Activated CD4-positive, alpha-beta memory T cell treated with anti-CD3 and anti-CD28 coated beads for 36 hours (primary cell): ENCODE data around the gene A1BG. TPM values are rescaled to one million over a fixed set of nuclear protein-coding genes. Genes with fewer than 3 reads are reported as not detected.

Experiments
- CTCF ChIA-PET: fragments of 350-600 bp; sonication (Branson Sonifier 250); formaldehyde crosslinking; loops from one replicate; lab custom pipeline; 2021; ENCODE audit warnings: antibody characterized with exemption, inconsistent platforms; lab: Charles Lee
- POLR2A ChIA-PET: fragments of 350-600 bp; sonication (Branson Sonifier 250); formaldehyde crosslinking; loops from one replicate; lab custom pipeline; 2021; ENCODE audit warnings: antibody characterized with exemption; lab: Charles Lee
- DNase-seq: peaks from one replicate; pipeline ENCODE4 v3.0.0-alpha.2; 2020
- H3K27ac Mint-ChIP-seq: one replicate; pipeline ENCODE4 v1.8.0; 2021; ENCODE audit warnings: mixed read lengths
- H3K27me3 Mint-ChIP-seq: one replicate; pipeline ENCODE4 v1.8.0; 2021; ENCODE audit warnings: mixed read lengths
- H3K36me3 Mint-ChIP-seq: one replicate; pipeline ENCODE4 v1.8.0; 2021; ENCODE audit warnings: mixed read lengths
- H3K4me1 Mint-ChIP-seq: one replicate; pipeline ENCODE4 v1.8.0; 2021; ENCODE audit warnings: low read depth, mixed read lengths
- H3K4me3 Mint-ChIP-seq: one replicate; pipeline ENCODE4 v1.8.0; 2021; ENCODE audit warnings: mild to moderate bottlenecking, mixed read lengths
- H3K9me3 Mint-ChIP-seq: one replicate; pipeline ENCODE4 v1.8.0; 2021; ENCODE audit warnings: mixed read lengths
- intact Hi-C: fragments of 100-400 bp; cut with micrococcal nuclease; formaldehyde crosslinking; loops from one replicate; pipeline ENCODE4 v1.15.1; 2023
- total RNA-seq, 2 experiments: library from RNA; stranded (reverse); gene quantifications; one replicate each; pipeline ENCODE4 v1.2.3, GENCODE V29; 2021

Gene A1BG
- total RNA-seq, 2 experiments from 2014 or later: 9.9 to 12.9 TPM

DNA sequence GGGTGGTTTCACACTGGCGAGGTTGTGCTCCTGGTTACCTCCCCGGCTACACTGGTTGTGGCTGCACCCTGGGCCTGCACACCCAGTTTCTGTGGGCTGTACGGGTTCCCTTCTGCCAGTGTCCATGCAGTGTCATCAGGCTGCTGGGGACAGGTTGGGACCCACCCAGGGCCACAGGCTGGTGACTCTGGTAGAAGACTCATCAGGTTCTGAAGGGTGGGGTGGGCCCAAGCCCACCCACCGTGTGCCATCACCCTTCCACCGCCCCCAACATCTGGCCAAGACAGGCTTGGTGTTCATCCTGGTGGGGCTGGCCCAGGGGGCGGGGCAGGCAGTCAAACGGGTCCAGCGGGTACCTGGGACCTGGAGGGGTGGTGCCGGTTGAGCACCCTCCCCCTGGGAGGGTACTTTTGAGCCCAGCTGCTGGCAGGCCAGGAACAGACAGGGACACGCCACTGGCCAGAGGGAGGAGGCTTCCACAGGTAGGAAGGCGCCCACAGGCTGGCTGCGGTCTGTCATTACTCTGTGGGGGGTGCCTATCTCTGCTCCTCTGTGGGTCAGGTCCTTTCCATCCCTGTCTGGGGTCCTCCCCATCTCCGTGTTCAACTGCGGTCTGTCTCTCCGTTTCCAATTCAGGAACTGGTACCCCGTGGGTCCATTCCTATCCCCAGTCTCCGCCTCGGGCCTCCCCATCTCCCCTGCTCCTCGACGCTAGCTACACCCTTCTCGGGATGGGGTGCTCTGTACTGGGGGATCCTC lies 42.1 kb upstream of the A1BG start, which contains the start of gene RNF225:
TSS of gene RNF225 (plus strand) at position 437 of the 759 bp plus-strand sequence. CDS start 434 bp downstream, outside the sequence.
- Mint-ChIP-seq H3K4me1 (peaks cover 20% of the 10 kb centered on the region), H3K36me3 (peaks cover 45% of the 10 kb centered on the region), H3K9me3 (no peaks in the 10 kb centered on the region), H3K27me3 (peaks cover 3% of the 10 kb centered on the region), H3K4me3 (no peak within 1 kb of the TSS), H3K27ac (no peak within 1 kb of the TSS)
- intact Hi-C loops: no loop called here
- POLR2A ChIA-PET: no interaction called here
- no peak for DNase-seq
- CTCF ChIA-PET: interaction anchor here (1.0 kb wide), 1 partner anchor 119 kb away, joined by 4 read pairs; no protein-coding TSS in a partner anchor

- POLR2A ChIA-PET: interaction anchor here (0.9 kb wide), 1 partner anchor 94 kb away, joined by 3 read pairs; no protein-coding TSS in a partner anchor
- DNase-seq: no peak
- no peaks in the 10 kb centered on the region for H3K9me3 Mint-ChIP-seq
- peaks cover 21% of the 10 kb centered on the region for H3K4me1 Mint-ChIP-seq
- peaks cover 47% of the 10 kb centered on the region for H3K36me3 Mint-ChIP-seq
- CTCF ChIA-PET: interaction anchor here (0.6 kb wide), 1 partner anchor 19 kb away, joined by 3 read pairs; no protein-coding TSS in a partner anchor
- peaks cover 3% of the 10 kb centered on the region for H3K27me3 Mint-ChIP-seq
- no peak overlapping the region for H3K4me3 Mint-ChIP-seq
- intact Hi-C loops: no loop called here
- no peak overlapping the region for H3K27ac Mint-ChIP-seq
Measured at GRCh38 chr19:58394821-58395219, 41.5 kb upstream of the A1BG start.

DNA sequence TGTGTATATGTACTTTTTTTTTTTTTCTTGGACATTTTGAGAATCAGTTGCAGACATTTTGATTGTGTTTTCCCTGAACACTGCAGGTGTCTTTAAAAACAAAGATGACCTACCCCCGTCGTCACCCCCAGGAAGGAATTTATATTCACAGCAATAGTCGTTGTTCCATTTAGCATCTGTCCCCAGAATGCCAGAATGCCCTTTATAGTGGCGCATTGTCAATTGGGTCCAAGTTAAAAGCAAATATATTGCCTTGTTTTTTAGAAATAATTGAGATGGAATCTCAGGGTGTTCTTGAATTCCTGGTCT lies 40.4 kb upstream of the A1BG start:
- peaks cover 3% of the 10 kb centered on the region for H3K27me3 Mint-ChIP-seq
- peaks cover 28% of the 10 kb centered on the region for H3K4me1 Mint-ChIP-seq
- CTCF ChIA-PET: no interaction called here
- H3K36me3 Mint-ChIP-seq: peaks cover 53% of the 10 kb centered on the region
- POLR2A ChIA-PET: no interaction called here
- no peak overlapping the region for H3K4me3 Mint-ChIP-seq
- DNase-seq: no peak
- no peaks in the 10 kb centered on the region for H3K9me3 Mint-ChIP-seq
- H3K27ac Mint-ChIP-seq: no peak overlapping the region
- intact Hi-C loops: no loop called here

DNA sequence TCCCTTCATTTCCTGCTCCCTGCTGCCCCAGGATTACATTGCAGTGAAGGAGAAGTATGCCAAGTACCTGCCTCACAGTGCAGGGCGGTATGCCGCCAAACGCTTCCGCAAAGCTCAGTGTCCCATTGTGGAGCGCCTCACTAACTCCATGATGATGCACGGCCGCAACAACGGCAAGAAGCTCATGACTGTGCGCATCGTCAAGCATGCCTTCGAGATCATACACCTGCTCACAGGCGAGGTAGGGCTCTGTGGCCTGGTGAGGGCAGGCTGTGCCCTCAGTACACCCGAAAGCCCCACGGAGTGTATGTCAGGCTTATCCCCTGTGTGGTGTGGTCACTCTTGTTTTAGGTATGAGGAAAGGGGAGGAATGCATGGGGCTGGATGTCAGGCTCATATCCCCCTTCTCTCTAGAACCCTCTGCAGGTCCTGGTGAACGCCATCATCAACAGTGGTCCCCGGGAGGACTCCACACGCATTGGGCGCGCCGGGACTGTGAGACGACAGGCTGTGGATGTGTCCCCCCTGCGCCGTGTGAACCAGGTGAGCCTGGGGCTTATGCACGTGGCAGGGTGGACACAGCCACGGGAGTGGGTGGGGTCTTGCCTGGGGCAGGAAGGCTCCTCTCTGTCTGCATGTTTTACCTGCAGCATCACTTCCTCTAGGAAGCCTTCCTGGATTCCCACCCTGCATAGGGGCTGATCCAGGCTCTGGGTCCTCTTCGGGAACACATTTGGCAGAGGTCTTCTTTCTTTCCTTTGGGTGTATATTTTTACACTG lies 39.8 kb upstream of the A1BG start:
- no peak for DNase-seq
- Mint-ChIP-seq H3K4me3 (no peak overlapping the region), H3K27ac (no peak overlapping the region), H3K9me3 (no peaks in the 10 kb centered on the region), H3K27me3 (peaks cover 3% of the 10 kb centered on the region), H3K36me3 (peaks cover 58% of the 10 kb centered on the region), H3K4me1 (peaks cover 32% of the 10 kb centered on the region)
- ChIA-PET CTCF (no interaction called here), POLR2A (no interaction called here)
- intact Hi-C loops: no loop called here

DNA sequence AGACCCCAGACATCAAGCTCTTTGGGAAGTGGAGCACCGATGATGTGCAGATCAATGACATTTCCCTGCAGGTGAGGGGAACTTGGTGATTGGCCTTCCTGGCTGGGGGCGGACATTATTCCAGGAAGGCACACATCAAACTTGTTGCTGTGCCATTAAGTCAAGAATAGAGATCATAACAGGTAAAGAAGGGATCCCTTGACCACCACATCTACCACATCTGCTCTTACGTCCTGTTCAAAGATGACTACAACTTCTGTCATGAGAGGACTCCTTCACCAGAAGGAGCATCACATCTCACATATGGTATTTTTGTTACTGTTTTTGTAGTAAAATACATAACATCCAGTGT lies 34.9 kb upstream of the A1BG start:
- ChIA-PET CTCF (no interaction called here), POLR2A (interaction anchor here (1.3 kb wide), 1 partner anchor 20 kb away, joined by 4 read pairs; the partner anchor contains the start of gene ZNF584)
- intact Hi-C loops: loop anchor here (5.0 kb wide), 1 partner anchor 806 kb away; the partner anchor contains the start of gene ZIK1
- H3K4me3 Mint-ChIP-seq: peak overlapping the region; percentile 94
- peaks cover 48% of the 10 kb centered on the region for H3K36me3 Mint-ChIP-seq
- H3K27ac Mint-ChIP-seq: peak overlapping the region; percentile 95
- peaks cover 42% of the 10 kb centered on the region for H3K4me1 Mint-ChIP-seq
- no peaks in the 10 kb centered on the region for H3K9me3 Mint-ChIP-seq
- no peaks in the 10 kb centered on the region for H3K27me3 Mint-ChIP-seq
- DNase-seq: no peak

GRCh38 chr19:58387338-58388174 lies 34.3 kb upstream of the A1BG start:
- peak overlapping the region; percentile 94 for H3K4me3 Mint-ChIP-seq
- ChIA-PET POLR2A (interaction anchor here (0.7 to 1.3 kb wide), 3 partner anchors 21 to 25 kb away, joined by 3 to 4 read pairs (median 3); partner anchors contain the start of genes ZNF497 and ZNF584), CTCF (no interaction called here)
- H3K36me3 Mint-ChIP-seq: peaks cover 42% of the 10 kb centered on the region
- H3K27ac Mint-ChIP-seq: peak overlapping the region; percentile 95
- H3K4me1 Mint-ChIP-seq: peaks cover 39% of the 10 kb centered on the region
- H3K9me3 Mint-ChIP-seq: no peaks in the 10 kb centered on the region
- intact Hi-C loops: loop anchor here (1.0 to 5.0 kb wide), 5 partner anchors 14 to 805 kb away; partner anchors contain the start of genes ERVK3-1, ZIK1, ZNF324B and ZNF584
- H3K27me3 Mint-ChIP-seq: no peaks in the 10 kb centered on the region
- no peak for DNase-seq

DNA sequence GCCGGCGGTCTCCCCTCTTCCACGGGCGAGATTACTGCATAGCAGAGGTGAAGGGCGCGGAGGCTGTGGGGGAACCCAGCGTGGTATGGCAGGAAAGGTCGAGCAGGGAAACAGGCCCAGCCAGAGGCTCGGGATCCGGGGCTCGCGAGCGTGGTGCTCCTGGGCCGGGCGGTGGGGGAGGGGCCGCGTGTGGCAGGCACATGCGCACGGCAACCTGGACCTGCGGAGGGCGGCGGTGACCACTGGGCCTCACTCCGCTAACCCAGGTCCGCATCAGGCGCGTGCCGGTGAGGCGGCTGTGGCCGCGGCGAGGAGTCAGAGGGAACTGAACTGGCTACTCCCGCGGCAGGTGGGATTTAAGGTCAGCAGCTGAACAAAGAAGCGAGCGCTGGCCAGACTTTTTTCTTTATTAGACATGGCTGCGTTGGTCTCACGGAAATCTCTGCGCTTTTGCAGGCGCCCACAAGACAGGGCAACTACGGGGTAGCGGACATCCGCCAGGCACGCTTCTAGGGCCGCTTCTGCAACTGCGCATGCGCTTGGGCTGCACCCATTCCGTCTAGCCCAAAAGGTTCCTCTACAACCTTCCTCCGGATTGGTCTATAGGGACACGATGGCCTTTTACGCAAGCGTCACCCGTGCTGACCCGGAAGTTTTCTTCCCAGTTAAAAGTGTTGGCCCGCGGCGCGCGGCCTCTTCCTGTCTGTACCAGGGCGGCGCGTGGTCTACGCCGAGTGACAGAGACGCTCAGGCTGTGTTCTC lies 33.5 kb upstream of the A1BG start, which contains the start of gene RPS5:
TSS of gene RPS5 (plus strand) at position 694 of the 762 bp plus-strand sequence. CDS start 869 bp downstream, outside the sequence.
- peak; percentile 97 for DNase-seq
- no peaks in the 10 kb centered on the region for H3K27me3 Mint-ChIP-seq
- H3K36me3 Mint-ChIP-seq: peaks cover 37% of the 10 kb centered on the region
- peak within 1 kb of the TSS; percentile 94 for H3K4me3 Mint-ChIP-seq
- H3K27ac Mint-ChIP-seq: peak within 1 kb of the TSS; percentile 95
- intact Hi-C loops: loop anchor here (1.0 to 5.0 kb wide), 5 partner anchors 15 to 804 kb away; partner anchors contain the start of genes ERVK3-1, ZIK1, ZNF324B and ZNF584
- H3K4me1 Mint-ChIP-seq: peaks cover 44% of the 10 kb centered on the region
- POLR2A ChIA-PET: interaction anchor here (0.7 to 0.8 kb wide), 2 partner anchors 23 to 24 kb away, joined by 3 read pairs; partner anchors contain the start of gene ZNF497
- no peaks in the 10 kb centered on the region for H3K9me3 Mint-ChIP-seq
- CTCF ChIA-PET: no interaction called here

- ChIA-PET POLR2A (interaction anchor here (0.6 to 0.8 kb wide), 2 partner anchors 99 to 134 kb away, joined by 3 to 4 read pairs; no protein-coding TSS in a partner anchor), CTCF (no interaction called here)
- H3K4me1 Mint-ChIP-seq: peaks cover 43% of the 10 kb centered on the region
Measured at GRCh38 chr19:58385891-58386575, 32.7 kb upstream of the A1BG start.

DNA sequence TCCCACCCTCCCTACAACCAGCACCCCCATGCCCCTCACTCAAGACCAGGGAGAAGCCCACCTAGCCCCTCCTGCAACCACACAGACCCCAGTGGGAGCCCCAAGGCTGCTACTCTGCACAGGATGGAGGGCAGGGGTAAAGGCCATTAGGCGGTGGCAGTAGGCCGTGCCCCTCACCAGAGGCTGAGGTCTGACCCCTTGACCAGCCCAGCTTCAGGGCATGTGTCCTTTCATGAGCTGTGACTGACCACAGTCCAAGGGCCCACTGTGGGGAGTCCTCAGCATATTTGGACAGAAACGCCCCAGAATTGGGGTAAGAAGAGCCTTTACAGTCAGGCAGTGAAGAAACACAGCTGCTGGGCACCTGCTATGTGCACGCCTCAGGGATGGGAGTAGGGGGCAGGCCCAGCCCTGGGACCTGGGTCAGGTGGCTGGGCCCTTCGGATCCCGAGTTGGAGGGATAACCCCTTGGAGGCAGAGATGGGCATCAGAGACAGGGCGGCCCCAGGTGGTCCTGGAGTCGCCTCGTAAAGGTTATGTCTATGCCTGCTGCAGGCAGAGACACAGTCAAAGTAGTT lies 32.1 kb upstream of the A1BG start:
- intact Hi-C loops: loop anchor here (5.0 kb wide), 1 partner anchor 803 kb away; the partner anchor contains the start of gene ZIK1
- CTCF ChIA-PET: no interaction called here
- POLR2A ChIA-PET: interaction anchor here (0.6 to 0.8 kb wide), 2 partner anchors 100 to 135 kb away, joined by 3 to 4 read pairs; no protein-coding TSS in a partner anchor
- Mint-ChIP-seq H3K36me3 (peaks cover 27% of the 10 kb centered on the region), H3K9me3 (no peaks in the 10 kb centered on the region), H3K27ac (peak overlapping the region; percentile 95), H3K27me3 (no peaks in the 10 kb centered on the region), H3K4me3 (peak overlapping the region; percentile 94), H3K4me1 (peaks cover 38% of the 10 kb centered on the region)
- DNase-seq: no peak

More at GRCh38 chr19:58385891-58386575, 32.7 kb upstream of the A1BG start:
- Mint-ChIP-seq H3K27me3 (no peaks in the 10 kb centered on the region), H3K4me3 (peak overlapping the region; percentile 94), H3K36me3 (peaks cover 33% of the 10 kb centered on the region), H3K9me3 (no peaks in the 10 kb centered on the region), H3K27ac (peak overlapping the region; percentile 95)
- intact Hi-C loops: loop anchor here (2.0 to 5.0 kb wide), 2 partner anchors 65 to 804 kb away; partner anchors contain the start of genes ZIK1 and ZNF324B
- peak; percentile 47 for DNase-seq
